ENCODE data around the gene ITIH3.

ITIH3 gene

GRCh38 chr3:52829906-52830463 lies 35.4 kb downstream of the ITIH3 start:
- DNase-seq = no peak

GRCh38 chr3:52830535-52831258 lies 36.1 kb downstream of the ITIH3 start, which contains the start of gene ITIH4:
Gene ITIH4 (minus strand): TSS chr3:52830672. CDS start chr3:52830642, 30 bp downstream.
- DNase-seq = no peak

- DNase-seq = no peak
These were observed 37.1 kb downstream of the ITIH3 start for GRCh38 chr3:52831500-52832301.

- no peak for DNase-seq
These were observed 38.6 kb downstream of the ITIH3 start for GRCh38 chr3:52833202-52833601.

- no peak for DNase-seq
These were observed 40.4 kb downstream of the ITIH3 start, which contains the start of gene MUSTN1 for GRCh38 chr3:52834871-52835501. Gene MUSTN1 (minus strand): TSS chr3:52835019. CDS start chr3:52834948, 71 bp downstream.

- DNase-seq = no peak
These were observed 41.3 kb downstream of the ITIH3 start for GRCh38 chr3:52835766-52836470.

GRCh38 chr3:52836471-52836845 lies 41.9 kb downstream of the ITIH3 start:
- DNase-seq = no peak

- no peak for DNase-seq
These were observed 42.4 kb downstream of the ITIH3 start for GRCh38 chr3:52836986-52837385.

- no peak for DNase-seq
These were observed 44.1 kb downstream of the ITIH3 start for GRCh38 chr3:52838561-52839267.

GRCh38 chr3:52839268-52839575 lies 44.6 kb downstream of the ITIH3 start:
- DNase-seq = no peak

- DNase-seq = no peak
These were observed 45.4 kb downstream of the ITIH3 start for GRCh38 chr3:52839892-52840545.

- no peak for DNase-seq
These were observed 46.8 kb downstream of the ITIH3 start for GRCh38 chr3:52841211-52841980.

GRCh38 chr3:52841981-52842340 lies 47.4 kb downstream of the ITIH3 start:
- DNase-seq = no peak

GRCh38 chr3:52842424-52842823 lies 47.8 kb downstream of the ITIH3 start:
- DNase-seq = no peak

- no peak for DNase-seq
These were observed 48.7 kb downstream of the ITIH3 start for GRCh38 chr3:52843108-52843865.

GRCh38 chr3:52843881-52844280 lies 49.3 kb downstream of the ITIH3 start:
- DNase-seq = no peak

- DNase-seq = no peak
These were observed 49.8 kb downstream of the ITIH3 start for GRCh38 chr3:52844290-52844975.

GRCh38 chr3:52845157-52845556 lies 50.6 kb downstream of the ITIH3 start:
- DNase-seq = no peak

GRCh38 chr3:52845691-52846431 lies 51.3 kb downstream of the ITIH3 start:
- no peak for DNase-seq
